Stomach smooth muscle (tissue), 2 donors: ENCODE measurements around the gene SH2D3C.

Experiments used
- H3K27ac ChIP-seq: one replicate; pipeline ENCODE4 v1.7.0; 2013; ENCODE audit warnings: mild to moderate bottlenecking, low read length, inconsistent platforms
- H3K27me3 ChIP-seq, 2 donors: one replicate each; pipeline ENCODE4 v1.7.0; 2013; ENCODE audit warnings: low read length in 2 of 2; ENCODE audit not compliant: insufficient read depth in 2 of 2, control insufficient read depth in 1 of 2
- H3K36me3 ChIP-seq, 2 donors: one replicate each; pipeline ENCODE4 v1.7.0; 2013; ENCODE audit warnings: low read length in 2 of 2; ENCODE audit not compliant: control insufficient read depth in 2 of 2, insufficient read depth in 2 of 2
- H3K4me1 ChIP-seq: one replicate; pipeline ENCODE4 v1.7.0; 2013; ENCODE audit warnings: low read length; ENCODE audit not compliant: control insufficient read depth, insufficient read depth
- H3K4me3 ChIP-seq, 2 donors: one replicate each; pipeline ENCODE4 v1.7.0; 2013; ENCODE audit warnings: low read length in 2 of 2
- H3K9ac ChIP-seq, 2 donors: one replicate each; pipeline ENCODE4 v1.7.0; 2013; ENCODE audit warnings: low read length in 2 of 2, mild to moderate bottlenecking in 1 of 2
- H3K9me3 ChIP-seq, 2 donors: one replicate each; pipeline ENCODE4 v1.7.0; 2013; ENCODE audit warnings: low read length in 2 of 2; ENCODE audit not compliant: control insufficient read depth in 2 of 2
- donor health status: healthy.
- donor health status: Pancreatic carcinoma.

SH2D3C gene

DNA sequence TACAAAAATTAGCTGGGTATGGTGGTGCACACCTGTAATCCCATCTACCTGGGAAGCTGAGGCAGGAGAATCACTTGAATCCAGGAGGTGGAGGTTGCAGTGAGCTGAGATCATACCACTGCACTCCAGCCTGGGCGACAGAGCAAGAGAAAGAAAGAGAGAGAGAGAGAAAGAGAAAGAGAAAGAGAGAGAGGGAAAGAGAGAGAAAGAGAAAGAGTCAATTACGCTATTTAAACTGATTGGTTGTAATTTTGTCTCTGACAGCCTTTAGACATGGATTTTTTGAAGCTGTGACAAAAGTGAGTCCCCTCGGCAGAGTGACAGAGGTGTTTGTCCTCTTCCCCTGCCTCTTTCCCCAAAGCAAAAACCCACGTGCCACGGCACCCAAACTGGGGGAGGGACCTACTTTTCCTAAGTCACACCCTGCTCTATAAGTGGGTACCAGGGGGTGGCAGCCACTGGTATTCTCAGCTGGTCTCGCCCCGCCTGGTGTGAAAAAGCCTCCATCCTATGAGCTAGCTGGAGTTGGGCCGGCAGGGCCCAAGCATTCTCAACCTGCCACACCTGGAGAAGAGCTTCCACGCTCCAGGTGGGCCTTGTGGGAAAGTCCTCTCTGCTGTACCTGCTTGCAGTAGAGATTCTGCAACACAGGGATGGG is 75.0 kb downstream of the SH2D3C start:
- peaks cover 0 to 2% of the 10 kb centered on the region in 2 donors for H3K27me3 ChIP-seq
- no peak overlapping the region for H3K27ac ChIP-seq
- H3K36me3 ChIP-seq: no peaks in the 10 kb centered on the region
- H3K4me1 ChIP-seq: peaks cover 12% of the 10 kb centered on the region
- no peaks in the 10 kb centered on the region for H3K9me3 ChIP-seq
- no peak overlapping the region for H3K4me3 ChIP-seq
- no peak overlapping the region for H3K9ac ChIP-seq

DNA sequence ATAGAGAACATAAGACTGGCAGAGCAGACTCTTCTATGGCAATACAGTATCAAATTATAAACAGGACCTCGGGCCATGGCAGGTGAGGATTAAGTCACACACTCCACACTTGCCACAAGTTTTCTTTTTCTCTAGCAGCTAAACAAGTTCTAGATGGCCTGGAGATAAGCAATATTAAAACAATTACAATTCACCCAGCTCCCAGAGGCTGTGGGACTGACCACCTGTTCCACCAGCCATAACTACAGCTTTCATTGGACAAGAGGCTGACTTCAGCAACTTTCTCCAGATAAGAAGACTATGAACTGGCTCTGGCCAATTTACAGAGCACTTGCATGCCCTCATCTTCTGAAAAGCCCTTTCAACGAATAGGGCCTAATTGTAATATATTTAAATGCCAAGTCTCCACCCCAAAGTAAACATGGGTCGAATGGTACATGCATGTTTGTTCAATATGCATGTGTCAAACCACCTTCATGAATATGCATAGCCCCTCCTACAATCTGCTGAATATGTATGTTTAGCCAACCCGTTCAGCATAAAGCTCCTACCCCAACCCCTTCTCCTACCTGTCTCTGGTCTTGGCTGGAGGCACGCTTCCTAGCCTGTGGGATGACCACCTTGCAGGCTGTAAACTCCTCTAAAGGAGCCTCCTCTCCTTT is 77.7 kb downstream of the SH2D3C start:
- Histone ChIP-seq H3K4me3 (no peak overlapping the region), H3K27ac (peak overlapping the region; percentile 66), H3K9me3 (no peaks in the 10 kb centered on the region), H3K36me3 (no peaks in the 10 kb centered on the region), H3K9ac (no peak overlapping the region), H3K27me3 (peaks cover 0 to 2% of the 10 kb centered on the region in 2 donors), H3K4me1 (peaks cover 12% of the 10 kb centered on the region)

DNA sequence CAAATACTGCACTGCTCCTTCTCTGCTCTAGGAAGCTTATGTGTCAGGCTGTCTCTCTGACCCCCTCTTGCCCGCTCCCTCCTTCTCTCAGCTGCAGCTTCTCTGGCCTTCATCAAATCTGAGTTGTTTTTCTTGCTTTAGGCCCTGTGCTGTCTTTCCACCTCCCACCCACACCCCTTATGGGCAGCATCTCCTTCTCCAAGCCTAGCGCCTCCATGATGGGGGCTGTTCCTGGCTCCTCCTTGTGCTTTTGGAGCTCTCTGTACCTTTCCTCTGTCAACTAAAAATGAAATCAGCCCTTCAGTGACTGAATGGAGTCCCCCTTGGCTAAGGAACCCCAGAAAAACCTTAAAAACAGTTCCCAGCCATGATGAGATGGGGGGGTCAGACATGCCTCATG is 78.3 kb downstream of the SH2D3C start:
- H3K36me3 ChIP-seq: no peaks in the 10 kb centered on the region
- no peak overlapping the region for H3K9ac ChIP-seq
- no peaks in the 10 kb centered on the region for H3K9me3 ChIP-seq
- H3K4me1 ChIP-seq: peaks cover 12% of the 10 kb centered on the region
- H3K4me3 ChIP-seq: no peak overlapping the region
- peak overlapping the region; percentile 66 for H3K27ac ChIP-seq
- H3K27me3 ChIP-seq: no peaks in the 10 kb centered on the region

DNA sequence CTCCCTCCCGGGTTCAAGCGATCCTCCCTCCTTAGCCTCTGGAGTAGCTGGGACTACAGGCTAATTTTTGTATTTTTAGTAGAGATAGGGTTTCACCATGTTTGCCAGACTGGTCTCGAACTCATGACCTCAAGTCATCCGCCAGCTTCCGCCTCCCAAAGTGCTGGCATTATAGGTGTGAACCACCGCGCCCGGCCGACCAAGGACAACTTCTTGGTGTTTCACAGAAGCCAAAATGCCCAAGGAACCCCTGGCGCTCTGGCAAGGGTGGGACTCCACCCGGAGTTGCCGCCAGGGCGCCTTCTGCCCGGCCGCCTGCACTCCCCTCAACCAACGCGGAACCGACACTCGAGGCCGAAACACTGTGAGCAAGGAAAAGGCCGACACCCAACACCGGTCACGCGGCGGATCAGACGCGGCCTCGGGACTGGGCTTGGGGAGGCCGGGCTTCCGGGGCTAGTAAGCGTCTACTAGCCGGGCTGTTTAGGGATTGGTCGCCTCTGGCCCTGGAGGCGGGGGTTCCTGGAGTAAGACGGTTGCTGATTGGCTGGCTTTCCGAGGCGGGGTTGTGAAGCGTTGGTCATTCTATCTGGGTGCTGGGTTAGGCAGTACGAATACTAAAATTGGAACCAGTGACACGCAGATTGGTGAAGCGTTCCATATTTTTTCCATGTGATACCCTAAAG is 79.3 kb downstream of the SH2D3C start:
- H3K4me3 ChIP-seq: peak overlapping the region; percentile 51 to 72
- H3K9ac ChIP-seq: peak overlapping the region in 1 of 2 donors; percentile 58

DNA sequence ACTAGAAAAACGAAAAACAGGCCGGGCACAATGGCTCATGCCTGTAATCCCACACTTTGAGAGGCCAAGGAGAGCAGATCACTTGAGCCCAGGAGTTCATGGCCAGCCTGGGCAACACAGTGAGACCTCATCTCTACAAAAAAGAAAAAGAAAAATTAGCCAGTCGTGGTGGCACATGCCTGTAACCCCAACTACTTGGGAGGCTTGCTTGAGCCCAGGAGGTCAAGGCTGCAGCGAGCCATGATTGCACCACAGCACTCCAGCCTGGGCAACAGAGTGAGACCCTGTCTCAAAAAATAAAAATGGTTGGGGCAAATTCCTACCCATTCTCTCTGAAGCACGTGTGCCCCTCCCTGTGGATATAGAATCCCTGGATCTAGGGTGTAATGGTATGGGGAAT is 80.1 kb downstream of the SH2D3C start:
- Histone ChIP-seq H3K4me3 (no peak overlapping the region), H3K4me1 (peaks cover 12% of the 10 kb centered on the region), H3K9ac (no peak overlapping the region), H3K27ac (peak overlapping the region; percentile 66), H3K36me3 (peaks cover 0 to 2% of the 10 kb centered on the region in 2 donors), H3K9me3 (no peaks in the 10 kb centered on the region), H3K27me3 (no peaks in the 10 kb centered on the region)

More for the DNA sequence above, 79.3 kb downstream of the SH2D3C start:
- H3K36me3 ChIP-seq: no peaks in the 10 kb centered on the region
- H3K27ac ChIP-seq: peak overlapping the region; percentile 66
- no peaks in the 10 kb centered on the region for H3K27me3 ChIP-seq
- no peaks in the 10 kb centered on the region for H3K9me3 ChIP-seq
- H3K4me1 ChIP-seq: peaks cover 12% of the 10 kb centered on the region

DNA sequence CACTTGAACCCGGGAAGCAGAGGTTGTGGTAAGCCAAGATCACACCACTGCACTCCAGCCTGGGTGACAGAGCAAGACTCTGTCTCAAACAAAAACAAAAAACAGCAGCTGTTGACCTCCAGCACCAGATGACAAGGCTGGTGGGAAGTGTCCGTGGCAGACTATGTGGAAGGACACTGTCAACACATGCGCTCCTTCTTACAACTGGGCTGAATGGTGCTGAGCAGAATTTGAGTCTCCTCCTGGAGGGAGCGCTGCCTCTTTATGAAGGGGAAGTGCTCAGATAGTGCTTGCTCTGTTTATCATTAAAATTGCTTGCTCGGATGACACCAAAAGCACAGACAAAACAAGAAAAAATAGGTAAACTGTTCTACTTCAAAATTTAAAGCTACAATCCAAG is 80.9 kb downstream of the SH2D3C start:
- Histone ChIP-seq H3K4me1 (peaks cover 12% of the 10 kb centered on the region), H3K27me3 (no peaks in the 10 kb centered on the region), H3K4me3 (no peak overlapping the region), H3K9ac (peak overlapping the region in 1 of 2 donors; percentile 9), H3K9me3 (no peaks in the 10 kb centered on the region), H3K36me3 (peaks cover 0 to 4% of the 10 kb centered on the region in 2 donors), H3K27ac (no peak overlapping the region)

DNA sequence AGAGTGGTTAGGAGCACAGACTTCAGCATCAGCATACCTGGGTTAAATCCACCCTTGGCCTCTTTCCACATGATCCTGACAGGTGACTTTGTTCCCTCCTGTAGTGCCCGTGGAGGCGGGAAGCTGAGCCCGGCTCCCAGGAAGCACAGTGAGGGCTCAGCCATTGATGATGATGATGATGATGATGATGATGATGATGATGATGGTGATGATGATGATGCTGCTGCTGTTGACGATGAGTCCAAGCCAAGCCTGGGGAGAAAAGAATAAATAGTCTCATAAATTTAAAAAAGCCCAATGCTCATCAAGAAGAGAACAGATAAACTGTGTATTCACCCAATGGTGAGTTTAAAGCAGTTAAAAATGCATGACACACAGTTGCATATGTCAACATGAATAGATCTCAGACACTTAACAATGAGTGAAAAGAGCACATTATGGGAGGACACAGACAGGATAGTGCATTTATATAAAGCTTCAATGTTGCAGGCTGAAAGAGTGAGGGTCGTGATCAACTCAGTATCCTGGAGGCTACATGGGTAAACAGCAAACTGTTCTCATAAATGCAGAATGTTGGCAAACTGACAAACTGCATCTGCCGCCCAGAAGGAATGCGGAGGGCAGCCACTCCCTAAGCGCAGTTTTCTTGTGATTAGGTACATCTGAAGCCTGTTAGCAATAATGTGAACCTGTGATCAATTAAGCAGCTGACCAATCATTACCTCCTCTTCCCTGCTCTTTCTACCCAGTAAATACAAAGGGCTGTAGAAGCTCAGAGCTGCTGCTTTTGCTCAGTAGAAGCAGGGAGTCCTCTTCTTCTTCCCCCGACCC is 83.4 kb downstream of the SH2D3C start:
- peaks cover 0 to 12% of the 10 kb centered on the region in 2 donors for H3K36me3 ChIP-seq
- peaks cover 11% of the 10 kb centered on the region for H3K4me1 ChIP-seq
- no peak overlapping the region for H3K9ac ChIP-seq
- no peaks in the 10 kb centered on the region for H3K9me3 ChIP-seq
- H3K4me3 ChIP-seq: no peak overlapping the region
- no peak overlapping the region for H3K27ac ChIP-seq
- no peaks in the 10 kb centered on the region for H3K27me3 ChIP-seq

DNA sequence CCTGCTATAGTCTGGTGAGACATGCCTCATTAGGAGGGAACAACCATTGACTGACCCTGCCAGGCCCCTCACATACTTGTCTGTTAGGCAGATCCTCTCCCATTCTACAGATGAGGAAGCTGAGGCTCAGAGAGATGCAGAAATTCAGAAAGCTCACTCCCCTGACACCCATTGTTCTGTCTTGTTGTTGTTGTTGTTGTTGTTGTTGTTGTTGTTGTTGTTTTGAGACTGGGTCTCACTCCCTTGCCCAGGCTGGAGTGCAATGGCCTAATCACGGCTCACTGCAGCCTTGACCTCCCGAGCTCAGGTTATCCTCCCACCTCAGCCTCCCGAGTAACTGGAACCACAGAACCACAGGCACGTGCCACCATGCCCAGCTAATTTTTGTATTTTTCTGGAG is 84.8 kb downstream of the SH2D3C start:
- no peak overlapping the region for H3K27ac ChIP-seq
- peaks cover 0 to 17% of the 10 kb centered on the region in 2 donors for H3K36me3 ChIP-seq

DNA sequence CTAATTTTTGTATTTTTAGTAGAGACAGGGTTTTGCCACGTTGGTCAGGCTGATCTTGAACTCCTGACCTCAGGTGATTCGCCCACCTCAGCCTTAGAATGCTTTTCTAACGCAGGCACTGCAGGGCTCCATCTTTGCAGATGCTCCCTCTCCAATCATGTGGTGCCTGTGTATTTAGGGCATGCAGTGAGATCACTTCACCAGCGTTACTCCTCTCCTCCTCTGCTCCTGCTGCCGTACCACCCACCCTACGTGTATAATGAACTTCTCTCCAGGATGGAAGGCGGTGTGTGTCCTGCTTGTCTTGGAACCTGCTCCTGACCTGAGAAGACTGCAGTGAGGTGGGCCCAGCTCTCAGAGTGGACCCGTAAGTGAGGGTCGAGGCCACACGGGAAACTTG is 85.3 kb downstream of the SH2D3C start:
- peaks cover 0 to 17% of the 10 kb centered on the region in 2 donors for H3K36me3 ChIP-seq
- no peak overlapping the region for H3K9ac ChIP-seq
- no peak overlapping the region for H3K4me3 ChIP-seq
- H3K27ac ChIP-seq: no peak overlapping the region
- H3K27me3 ChIP-seq: no peaks in the 10 kb centered on the region
- H3K4me1 ChIP-seq: no peaks in the 10 kb centered on the region
- H3K9me3 ChIP-seq: no peaks in the 10 kb centered on the region

More for the DNA sequence above, 84.8 kb downstream of the SH2D3C start:
- H3K27me3 ChIP-seq: no peaks in the 10 kb centered on the region
- no peaks in the 10 kb centered on the region for H3K9me3 ChIP-seq
- no peak overlapping the region for H3K9ac ChIP-seq
- no peak overlapping the region for H3K4me3 ChIP-seq
- H3K4me1 ChIP-seq: no peaks in the 10 kb centered on the region

DNA sequence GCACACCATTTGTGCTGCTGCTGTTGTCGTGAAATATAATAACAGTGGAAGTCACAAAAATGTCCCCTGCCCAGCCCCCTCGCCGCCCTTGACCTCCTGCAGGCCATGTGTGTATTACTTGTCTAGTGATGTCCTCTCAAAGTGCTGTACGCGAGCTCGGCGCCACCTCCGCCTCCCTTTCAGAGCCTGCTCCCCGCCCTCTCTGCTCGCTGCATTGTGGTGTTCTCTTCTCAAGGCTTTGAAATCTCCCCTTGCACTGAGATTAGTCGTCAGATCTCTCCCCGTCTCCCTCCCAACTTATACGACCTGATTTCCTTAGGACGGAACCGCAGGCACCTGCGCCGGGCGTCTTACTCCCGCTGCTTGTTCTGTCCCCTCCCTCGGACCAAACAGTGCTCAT is 86.4 kb downstream of the SH2D3C start:
- Histone ChIP-seq H3K27ac (no peak overlapping the region), H3K4me1 (no peaks in the 10 kb centered on the region), H3K9ac (no peak overlapping the region), H3K9me3 (no peaks in the 10 kb centered on the region), H3K4me3 (no peak overlapping the region), H3K27me3 (no peaks in the 10 kb centered on the region), H3K36me3 (peaks cover 0 to 17% of the 10 kb centered on the region in 2 donors)
